Neutrophil (primary cell): Measurements from ENCODE around the gene SIM1.

Source experiments
- H3K27ac ChIP-seq: fragments of 200-600 bp; sonication (generic); 2 replicates; pipeline ENCODE4 v1.5.1; 2016; ENCODE audit warnings: mild to moderate bottlenecking, moderate library complexity
- H3K27me3 ChIP-seq: fragments of 200-600 bp; sonication (generic); 2 replicates; pipeline ENCODE4 v1.6.0; 2016; ENCODE audit warnings: mild to moderate bottlenecking
- H3K36me3 ChIP-seq: fragments of 200-600 bp; sonication (generic); 2 replicates; pipeline ENCODE4 v1.5.1; 2017
- H3K4me1 ChIP-seq, 2 experiments: fragments of 200-600 bp in 1 of 2; sonication (generic) in 1 of 2; 1 replicate in 1 of 2; 2 replicates in 1 of 2; pipeline versions ENCODE4 v1.5.1 to v1.6.1; 2013 to 2016; ENCODE audit warnings: low read depth in 1 of 2, low read length in 1 of 2, mild to moderate bottlenecking in 1 of 2, moderate library complexity in 1 of 2; ENCODE audit not compliant: control insufficient read depth in 1 of 2, insufficient read depth in 1 of 2
- H3K4me3 ChIP-seq, 2 experiments: fragments of 200-600 bp in 1 of 2; sonication (generic) in 1 of 2; 1 replicate in 1 of 2; 2 replicates in 1 of 2; pipeline ENCODE4 v1.5.1; 2013 to 2016; ENCODE audit warnings: low read depth in 1 of 2, low read length in 1 of 2, mild to moderate bottlenecking in 1 of 2, moderate library complexity in 1 of 2
- H3K9me3 ChIP-seq: fragments of 200-600 bp; sonication (generic); 2 replicates; pipeline ENCODE4 v1.5.1; 2016
- TF ChIP-seq, protein P1 (sequence below): fragments of 200-600 bp; sonication (generic); IDR thresholded peaks from 2 replicates; pipeline ENCODE4 v1.5.1; 2016; ENCODE audit warnings: antibody characterized with exemption

SIM1 gene

DNA sequence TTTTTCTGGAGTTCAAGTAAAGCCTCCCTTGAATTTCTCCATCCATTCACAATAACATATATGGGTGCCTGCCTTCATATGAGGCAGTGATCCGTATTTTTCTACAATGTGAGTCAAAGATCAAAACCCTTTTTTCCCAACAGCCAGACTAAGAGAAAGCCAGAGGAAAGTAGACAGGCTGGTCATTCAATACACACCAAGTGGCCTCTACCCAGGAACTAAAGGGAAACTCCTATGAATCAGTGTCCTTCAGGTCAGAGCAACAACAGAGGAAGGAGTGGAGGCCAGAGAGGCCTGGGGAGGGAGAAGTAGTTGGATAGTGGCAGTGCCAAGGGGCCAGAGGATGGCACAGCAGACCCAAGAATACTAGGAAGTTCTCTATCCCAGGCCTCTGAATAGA, 23.8 kb downstream of the SIM1 start:
- Histone ChIP-seq H3K4me1 (no peaks in the 10 kb centered on the region), H3K4me3 (no peak overlapping the region), H3K27me3 (peaks cover 76% of the 10 kb centered on the region), H3K27ac (no peak overlapping the region), H3K9me3 (no peaks in the 10 kb centered on the region), H3K36me3 (no peaks in the 10 kb centered on the region)
- TF ChIP-seq, protein P1, sequence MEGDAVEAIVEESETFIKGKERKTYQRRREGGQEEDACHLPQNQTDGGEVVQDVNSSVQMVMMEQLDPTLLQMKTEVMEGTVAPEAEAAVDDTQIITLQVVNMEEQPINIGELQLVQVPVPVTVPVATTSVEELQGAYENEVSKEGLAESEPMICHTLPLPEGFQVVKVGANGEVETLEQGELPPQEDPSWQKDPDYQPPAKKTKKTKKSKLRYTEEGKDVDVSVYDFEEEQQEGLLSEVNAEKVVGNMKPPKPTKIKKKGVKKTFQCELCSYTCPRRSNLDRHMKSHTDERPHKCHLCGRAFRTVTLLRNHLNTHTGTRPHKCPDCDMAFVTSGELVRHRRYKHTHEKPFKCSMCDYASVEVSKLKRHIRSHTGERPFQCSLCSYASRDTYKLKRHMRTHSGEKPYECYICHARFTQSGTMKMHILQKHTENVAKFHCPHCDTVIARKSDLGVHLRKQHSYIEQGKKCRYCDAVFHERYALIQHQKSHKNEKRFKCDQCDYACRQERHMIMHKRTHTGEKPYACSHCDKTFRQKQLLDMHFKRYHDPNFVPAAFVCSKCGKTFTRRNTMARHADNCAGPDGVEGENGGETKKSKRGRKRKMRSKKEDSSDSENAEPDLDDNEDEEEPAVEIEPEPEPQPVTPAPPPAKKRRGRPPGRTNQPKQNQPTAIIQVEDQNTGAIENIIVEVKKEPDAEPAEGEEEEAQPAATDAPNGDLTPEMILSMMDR: no peak

DNA sequence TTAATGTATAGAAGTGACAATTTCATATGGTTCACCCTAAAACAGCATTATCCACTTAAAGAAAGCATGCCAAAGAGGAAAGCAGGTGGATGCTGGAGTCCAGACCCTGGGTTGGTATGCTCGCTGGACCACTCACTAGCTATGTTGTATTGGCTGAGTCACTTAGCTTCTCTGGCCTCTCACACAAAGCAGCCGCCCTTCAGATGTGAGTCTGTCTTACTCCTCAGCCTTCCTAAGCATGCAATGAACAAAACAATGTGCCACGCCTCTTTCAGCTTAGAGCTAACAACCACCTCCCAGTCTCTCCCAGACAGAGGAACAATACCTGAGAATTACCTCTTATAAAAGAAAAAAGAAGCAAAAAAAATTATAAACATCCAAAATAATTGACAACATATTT, 29.4 kb downstream of the SIM1 start:
- H3K27me3 ChIP-seq: peaks cover 22% of the 10 kb centered on the region
- H3K4me1 ChIP-seq: no peaks in the 10 kb centered on the region
- no peaks in the 10 kb centered on the region for H3K36me3 ChIP-seq
- no peak overlapping the region for H3K4me3 ChIP-seq
- H3K27ac ChIP-seq: no peak overlapping the region
- no peaks in the 10 kb centered on the region for H3K9me3 ChIP-seq
- TF ChIP-seq, protein P1: no peak

DNA sequence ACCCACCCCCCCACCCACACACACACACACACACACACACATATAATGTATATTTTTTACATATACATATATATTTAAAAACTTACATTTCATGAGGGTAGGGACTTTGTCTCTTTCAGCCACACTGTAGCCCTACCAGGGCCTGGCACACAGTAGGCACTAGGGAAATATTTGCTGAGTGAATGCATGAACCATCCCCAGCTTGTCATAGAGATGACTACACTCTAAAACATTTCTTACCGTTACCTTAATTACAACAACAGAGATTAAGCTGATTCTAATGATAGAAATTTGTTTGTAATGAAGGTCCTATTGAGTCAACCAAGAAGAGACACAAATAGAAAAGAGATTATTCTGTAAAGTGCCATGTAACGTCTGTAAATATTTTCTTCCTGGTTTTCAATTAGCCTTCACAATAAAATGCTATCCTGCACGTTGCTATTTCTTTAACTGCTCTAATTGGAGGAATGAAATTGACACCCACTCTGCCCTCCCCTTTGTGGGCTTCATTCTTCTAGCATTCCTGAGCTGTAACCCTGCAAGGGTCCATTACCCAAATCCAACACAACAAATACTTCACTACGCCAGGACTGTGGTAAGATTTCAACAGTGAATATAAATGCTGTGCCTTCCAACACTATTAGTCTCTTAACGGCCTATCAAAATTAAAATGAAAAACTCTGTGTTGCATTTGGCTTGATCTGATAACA, 30.8 kb downstream of the SIM1 start:
- Histone ChIP-seq H3K4me3 (no peak overlapping the region), H3K4me1 (no peaks in the 10 kb centered on the region), H3K9me3 (no peaks in the 10 kb centered on the region), H3K36me3 (no peaks in the 10 kb centered on the region), H3K27ac (no peak overlapping the region), H3K27me3 (peaks cover 9% of the 10 kb centered on the region)
- TF ChIP-seq, protein P1: no peak

DNA sequence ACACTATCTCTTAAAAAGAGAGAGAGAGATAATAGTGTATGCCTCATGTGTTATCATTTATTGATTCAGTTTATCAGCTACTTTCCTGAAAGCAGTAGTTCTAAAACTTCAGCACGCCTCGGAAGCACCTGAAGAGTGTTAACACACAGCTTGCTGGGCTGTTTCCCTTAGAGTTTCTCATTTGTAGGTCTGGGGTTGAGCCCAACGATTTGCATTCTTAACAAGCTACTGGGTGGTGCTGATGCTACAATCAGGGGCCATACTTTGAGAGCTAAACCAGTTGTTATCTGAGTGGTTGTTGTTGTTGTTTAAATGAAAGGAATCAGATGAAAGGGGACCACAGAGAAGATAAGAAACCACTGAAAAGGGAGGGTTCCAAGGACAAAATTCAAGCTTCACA, 32.6 kb downstream of the SIM1 start:
- Histone ChIP-seq H3K4me3 (no peak overlapping the region), H3K27ac (no peak overlapping the region), H3K36me3 (no peaks in the 10 kb centered on the region), H3K9me3 (no peaks in the 10 kb centered on the region), H3K27me3 (no peaks in the 10 kb centered on the region), H3K4me1 (no peaks in the 10 kb centered on the region)
- TF ChIP-seq, protein P1: no peak

DNA sequence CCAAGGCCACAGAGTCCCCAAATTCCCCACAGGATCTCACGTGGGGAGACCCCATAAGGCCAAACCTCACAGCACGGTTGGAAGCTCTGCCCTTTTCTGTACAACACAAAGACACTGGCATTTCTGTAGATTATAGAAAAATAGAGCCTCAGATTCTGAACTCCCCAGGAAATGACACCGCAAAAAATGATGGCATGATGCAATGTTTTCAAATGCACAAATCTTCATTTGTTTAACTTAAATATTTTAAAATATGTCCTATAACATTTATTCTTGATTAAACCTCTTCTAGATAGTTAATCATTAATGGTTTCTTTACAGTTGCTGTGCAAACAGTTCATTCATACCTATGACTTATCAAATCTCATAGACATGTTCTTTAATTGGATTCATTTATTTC, 33.8 kb downstream of the SIM1 start:
- Histone ChIP-seq H3K4me1 (no peaks in the 10 kb centered on the region), H3K4me3 (no peak overlapping the region), H3K36me3 (no peaks in the 10 kb centered on the region), H3K27ac (no peak overlapping the region), H3K27me3 (no peaks in the 10 kb centered on the region), H3K9me3 (no peaks in the 10 kb centered on the region)
- TF ChIP-seq, protein P1: no peak
